NCI-H2227 (cell line): Measurements from ENCODE around the gene RPS6KA5.
A peak's percentile ranks its signal among the peaks of the same experiment; 100 is the strongest.
"Not testable (repeated sequence)": the region's sequence is repeated elsewhere in the genome, so short reads cannot be mapped to it uniquely, and the experiment has no call there.

ENCODE experiments used
- DNase-seq: peaks from one replicate; lab custom pipeline; 2025; ENCODE audit not compliant: unreplicated experiment; lab: John Stamatoyannopoulos, UW

RPS6KA5 gene

DNA sequence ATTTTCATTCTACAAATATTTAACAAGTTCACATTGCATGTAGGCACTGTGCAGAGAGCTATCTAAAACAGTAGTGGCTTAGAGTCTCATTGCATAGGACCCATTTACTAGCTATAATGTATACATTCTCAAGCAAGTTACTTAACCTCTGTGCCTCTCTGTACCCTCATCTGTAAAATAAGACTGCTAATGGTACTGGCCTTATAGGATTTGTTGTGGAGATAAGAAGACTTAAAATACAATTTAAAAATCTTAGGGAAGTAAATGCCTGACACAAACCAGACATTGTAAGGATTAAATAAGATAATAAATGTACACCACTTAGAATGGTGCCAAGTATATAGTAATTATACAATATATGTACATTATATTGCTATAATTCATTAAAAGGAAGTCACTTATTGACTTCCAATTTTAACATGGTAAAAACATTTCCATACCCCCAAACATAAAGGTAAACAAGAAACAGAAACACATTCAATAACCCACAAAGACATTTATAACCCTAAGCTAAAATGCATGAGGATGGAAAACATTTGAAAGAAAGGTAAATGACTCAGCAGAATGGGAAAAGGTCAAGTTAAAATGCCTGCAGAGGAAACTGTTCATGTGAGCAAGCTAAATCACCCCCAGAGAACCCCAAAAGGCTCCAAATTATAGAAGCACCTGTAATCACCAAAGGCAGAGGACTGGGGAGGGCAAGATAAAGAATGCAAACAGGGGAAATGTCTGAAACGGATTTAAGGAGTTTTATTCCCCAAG, 30.8 kb downstream of the RPS6KA5 start:
- DNase-seq: no peak

DNA sequence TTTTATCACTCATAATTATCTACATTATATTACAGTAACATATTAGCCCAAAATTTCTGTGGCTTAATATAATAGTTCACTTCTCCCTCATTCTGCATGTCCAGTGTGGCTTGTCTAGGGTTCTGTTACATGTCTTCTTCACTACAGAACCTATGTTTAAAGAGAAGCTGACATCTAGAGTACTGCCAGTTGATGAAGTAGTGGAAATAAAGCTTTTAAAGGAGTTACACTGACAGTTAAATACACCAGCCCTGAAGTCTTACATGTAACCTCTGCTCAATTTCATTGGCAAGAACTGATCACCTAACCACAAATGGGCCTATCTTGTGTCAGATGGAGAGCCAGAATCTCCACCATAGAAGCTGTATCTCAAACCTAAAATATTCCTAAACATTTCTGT, 32.9 kb downstream of the RPS6KA5 start:
- DNase-seq: no peak

DNA sequence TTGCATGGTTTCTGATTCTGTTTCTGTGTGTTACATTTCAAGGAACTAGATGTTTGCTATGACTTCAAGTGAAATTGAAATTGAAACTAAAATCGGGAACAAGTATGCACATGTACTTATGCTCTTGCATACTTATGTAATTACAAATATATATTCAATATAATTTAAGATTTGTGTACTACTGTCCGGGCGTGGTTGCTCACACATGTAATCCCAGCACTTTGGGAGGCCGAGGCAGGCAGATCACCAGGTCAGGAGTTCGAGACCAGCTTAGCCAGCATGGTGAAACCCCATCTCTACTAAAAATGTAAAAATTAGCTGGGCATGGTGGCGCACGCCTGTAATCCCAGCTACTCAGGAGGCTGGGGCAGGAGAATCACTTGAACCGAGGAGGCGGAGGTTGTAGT, 37.8 kb downstream of the RPS6KA5 start:
- not testable (repeated sequence) for DNase-seq

DNA sequence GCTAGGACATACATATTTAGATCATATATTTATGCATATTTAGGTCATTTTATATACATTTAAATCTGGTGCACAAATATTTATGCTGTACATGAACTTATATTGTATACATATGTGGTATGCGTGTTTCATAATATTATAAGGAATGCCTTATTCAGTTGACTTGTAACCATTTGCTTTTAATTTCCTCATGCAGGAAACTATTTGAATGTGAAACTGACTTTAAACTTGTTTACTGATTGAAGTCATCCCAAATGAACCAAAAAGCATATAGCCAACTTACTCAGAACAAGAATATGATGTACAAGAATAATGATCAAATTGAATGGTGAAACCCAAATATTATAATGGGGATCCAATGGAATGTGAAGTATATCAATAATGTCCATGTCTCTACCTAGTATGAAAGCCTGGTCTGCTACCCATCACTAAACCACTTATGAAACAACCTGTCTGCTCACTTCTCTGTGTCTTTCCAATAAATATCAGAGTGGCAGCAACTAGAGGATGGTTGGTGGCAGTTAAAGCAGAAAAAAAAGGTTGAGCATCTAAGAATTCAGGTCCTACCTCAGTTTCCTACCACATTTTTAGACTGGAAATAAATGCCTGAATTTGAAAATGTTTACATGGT, 38.3 kb downstream of the RPS6KA5 start:
- no peak for DNase-seq

DNA sequence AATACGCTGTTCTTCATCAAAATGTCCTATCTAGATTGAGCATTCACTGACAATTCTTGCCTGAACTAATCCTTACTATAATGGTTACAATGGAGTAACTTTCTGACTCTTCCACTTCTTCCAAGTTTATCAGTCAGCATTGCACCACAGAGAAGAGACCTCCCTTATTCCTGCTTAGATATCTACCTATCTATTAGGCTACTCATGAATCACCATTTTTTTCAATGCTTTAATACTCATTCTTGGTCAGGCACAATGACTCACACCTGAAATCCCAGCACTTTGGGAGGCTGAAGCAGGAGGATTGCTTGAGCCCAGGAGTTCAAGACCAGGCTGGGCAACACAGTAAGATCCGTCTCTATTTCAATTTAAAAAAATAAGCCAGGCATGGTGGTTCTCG, 39.3 kb downstream of the RPS6KA5 start:
- no peak for DNase-seq

DNA sequence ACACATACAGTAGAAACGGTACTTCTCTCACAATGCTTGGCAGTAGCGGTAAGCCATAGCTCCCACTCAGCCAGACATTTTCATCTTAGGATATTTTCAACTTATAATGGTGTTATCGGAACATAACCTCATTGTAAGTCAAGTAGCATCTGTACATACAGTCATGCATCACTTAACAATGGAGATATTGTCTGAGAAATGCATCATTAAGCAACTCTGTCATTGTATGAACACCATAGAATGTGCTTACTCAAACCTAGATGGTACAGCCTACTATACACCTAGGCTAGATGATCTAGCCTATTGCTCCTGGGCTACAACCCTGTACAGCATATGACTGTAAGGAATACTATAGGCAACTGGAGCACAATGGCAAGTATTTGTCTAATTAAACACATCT, 40.8 kb downstream of the RPS6KA5 start:
- no peak for DNase-seq

DNA sequence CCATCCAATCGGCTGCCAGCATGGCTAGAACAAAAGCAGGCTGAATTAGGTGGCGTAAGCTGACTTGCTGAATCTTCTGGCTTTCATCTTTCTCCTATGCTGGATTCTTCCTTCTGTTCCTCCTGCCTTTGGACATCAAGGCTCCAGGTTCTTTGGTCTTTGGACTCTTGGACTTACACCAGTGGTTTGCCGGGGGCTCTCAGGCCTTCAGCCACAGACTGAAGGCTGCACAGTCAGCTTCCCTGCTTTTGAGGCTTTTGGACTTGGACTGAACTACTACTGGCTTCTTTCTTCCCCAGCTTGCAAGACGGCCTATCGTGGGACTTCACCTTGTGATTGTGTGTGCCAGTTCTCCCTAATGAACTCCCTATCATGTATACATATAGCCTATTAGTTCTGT, 42.0 kb downstream of the RPS6KA5 start:
- DNase-seq: no peak

DNA sequence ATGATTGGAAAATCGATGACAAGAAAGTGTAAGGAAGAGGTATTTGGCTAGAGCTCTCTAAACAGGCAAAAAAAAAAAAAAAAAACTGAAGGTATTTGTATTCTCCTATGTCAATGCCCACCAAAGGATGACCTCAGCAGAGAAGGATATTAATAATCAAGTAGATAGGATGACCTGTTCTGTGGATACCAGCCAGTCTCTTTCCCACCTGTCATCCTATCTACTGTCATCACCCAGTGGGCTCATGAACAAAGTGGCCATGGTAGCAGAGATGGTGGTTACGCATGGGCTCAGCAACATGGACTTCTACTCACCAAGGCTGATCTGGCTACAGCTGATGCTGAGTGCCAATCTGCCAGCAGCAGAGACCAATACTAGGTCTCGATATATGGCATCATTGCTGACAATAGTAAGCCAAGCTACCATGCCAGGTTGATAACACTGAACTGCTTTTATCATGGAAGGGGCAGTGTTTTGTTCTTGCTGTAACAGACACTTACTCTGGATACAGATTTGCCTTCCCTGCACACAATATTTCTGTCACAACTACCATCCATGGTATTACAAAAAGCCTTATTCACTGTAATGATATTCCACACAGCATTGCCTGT, 43.5 kb downstream of the RPS6KA5 start:
- DNase-seq: no peak

DNA sequence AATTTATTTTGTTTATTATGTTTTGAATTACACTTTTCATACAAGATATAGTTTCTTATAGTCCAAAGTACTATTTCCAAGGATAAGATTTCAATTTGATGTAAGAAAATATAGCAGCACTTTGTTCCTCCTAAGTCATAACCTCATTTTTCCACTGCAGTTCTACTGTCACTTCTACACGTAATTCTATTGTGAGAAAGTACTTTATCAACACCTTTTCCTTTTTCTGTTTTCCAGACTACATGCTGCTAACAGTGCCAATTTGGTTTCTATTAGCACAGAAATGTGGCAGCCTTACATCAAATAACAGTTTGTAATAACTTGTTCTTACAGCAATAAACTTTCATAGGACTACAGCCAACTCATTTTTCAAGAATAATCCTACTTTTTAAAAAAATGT, 45.0 kb downstream of the RPS6KA5 start:
- no peak for DNase-seq

DNA sequence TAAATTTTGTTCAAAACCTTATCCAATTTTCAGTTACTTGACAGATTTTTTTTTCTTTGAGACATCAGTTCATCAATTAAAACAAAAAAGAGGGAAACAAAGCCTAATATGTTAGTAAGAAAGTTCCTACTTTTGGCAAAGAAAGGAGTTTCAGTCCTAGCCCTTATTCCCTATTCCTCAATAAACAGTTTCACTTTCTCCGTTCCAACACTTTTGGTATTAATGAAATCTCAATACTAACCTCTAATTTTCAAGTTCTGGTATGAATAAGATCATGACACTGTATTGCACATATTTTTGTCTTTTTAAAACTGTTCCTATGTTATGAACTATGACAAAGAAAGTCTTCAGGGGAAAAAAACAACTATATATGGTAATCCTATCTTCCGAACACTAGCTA, 48.4 kb downstream of the RPS6KA5 start:
- no peak for DNase-seq

DNA sequence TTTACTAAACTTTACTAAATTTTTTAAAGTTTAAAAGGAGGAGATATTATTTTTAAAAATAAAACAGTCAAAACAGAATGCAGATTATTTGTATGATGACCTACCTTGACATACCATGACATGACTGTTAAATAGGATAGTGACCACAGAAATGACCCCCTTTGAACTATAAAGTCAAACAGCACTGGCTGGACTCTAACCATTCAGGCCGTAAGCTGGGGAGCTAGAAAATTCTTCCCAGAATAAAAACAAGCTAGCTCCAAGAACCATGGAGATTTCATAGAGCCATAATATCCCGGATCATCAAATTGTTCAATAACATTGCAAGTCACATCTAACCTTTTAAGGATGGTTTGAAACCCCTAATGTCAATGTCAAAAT, 50.3 kb downstream of the RPS6KA5 start:
- no peak for DNase-seq

DNA sequence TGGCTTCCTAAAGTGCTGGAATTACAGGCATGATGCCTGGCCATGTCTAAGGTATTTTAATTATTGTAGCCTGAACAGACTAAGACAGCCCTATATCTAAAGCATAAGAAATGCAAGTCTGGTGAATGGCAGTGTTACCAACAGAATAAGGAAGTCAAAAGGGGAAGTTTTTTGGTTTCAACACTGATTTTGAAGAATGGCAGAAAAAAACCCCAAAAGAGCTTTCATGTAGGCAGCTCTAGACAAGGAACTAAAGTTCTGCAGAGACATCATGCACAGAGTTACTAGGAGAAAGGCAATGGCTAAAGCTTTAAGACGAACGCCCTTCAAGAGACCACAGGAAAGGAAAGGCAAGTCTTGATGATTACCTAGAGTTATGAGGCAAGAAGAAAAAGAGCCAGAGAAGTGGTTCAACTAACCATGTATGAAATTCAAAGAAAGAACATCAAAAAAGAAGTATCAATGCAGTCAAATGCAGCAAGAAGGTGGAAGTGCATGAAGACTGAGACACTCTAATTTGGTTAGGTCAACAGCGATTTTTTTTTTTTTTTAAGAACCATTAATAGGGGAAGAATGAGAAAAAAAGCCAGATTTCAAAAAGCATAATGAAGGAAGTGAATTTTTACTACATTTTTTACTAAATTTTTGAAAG, 50.8 kb downstream of the RPS6KA5 start:
- DNase-seq: no peak

DNA sequence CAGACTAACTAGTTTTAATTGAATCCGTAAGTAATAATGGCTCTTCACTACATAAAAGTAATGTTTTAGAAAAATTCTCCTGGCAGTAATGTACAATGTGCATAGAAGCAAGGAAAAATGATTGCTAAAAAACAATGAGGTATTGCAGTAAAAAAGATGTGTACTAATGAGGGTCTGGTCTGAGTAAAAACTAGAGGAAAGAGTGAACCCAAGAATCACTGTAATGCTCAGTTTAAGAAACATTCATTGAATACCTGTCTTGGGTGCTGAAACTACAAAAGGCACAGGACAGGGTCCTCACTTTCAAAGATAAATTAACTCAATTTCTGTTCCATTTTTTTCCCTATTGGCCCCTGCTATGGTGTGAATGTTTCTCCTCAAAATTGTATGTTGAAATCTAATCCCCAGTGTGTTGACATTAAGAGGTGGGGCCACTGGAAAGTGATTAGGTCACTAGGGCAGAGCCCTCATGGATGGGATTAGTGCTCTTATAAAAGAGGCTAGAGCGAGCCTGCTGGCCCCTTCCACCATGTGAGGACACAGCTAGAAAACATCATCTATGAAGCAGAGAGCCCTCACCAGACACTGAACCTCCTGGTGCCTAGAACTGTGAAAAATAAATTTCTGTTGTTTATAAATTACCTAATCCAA, 51.6 kb downstream of the RPS6KA5 start:
- no peak for DNase-seq

DNA sequence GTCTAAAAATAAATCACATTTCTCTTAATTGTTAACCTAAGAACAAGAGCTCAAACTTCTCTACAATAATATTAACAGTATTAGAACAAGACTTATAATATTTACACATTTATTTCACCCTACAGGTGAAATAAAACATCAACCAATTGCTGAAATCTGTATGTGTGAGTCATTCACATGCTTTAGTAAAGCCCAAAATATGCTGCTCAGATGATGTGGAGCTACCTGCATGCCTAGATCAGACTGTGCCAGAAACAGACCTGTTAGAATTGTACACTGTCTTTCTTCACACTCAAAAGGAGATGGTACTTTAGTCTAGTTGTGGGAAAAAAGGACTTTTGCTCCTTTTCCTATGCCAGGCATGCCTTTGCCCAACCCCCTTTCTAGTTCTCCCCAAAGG, 54.7 kb downstream of the RPS6KA5 start:
- DNase-seq: no peak

DNA sequence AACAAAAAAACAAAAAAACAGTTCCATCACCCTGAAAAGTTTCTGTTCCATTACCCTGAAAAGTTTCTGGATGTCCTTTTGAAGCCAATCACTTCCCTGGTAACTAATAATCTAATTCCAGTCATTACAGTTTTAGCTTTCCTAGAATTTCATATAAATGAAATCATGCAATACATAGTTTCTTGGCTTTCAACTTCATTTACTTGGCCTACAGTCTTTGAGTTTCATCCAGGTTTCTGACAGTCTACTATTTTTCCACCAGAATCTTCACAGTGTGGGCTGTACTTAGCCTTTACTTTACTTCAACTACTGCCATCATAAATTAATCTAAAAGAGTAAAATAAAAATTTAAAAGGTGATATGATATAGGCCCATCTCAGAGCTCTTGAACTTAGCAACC, 55.5 kb downstream of the RPS6KA5 start:
- no peak for DNase-seq

DNA sequence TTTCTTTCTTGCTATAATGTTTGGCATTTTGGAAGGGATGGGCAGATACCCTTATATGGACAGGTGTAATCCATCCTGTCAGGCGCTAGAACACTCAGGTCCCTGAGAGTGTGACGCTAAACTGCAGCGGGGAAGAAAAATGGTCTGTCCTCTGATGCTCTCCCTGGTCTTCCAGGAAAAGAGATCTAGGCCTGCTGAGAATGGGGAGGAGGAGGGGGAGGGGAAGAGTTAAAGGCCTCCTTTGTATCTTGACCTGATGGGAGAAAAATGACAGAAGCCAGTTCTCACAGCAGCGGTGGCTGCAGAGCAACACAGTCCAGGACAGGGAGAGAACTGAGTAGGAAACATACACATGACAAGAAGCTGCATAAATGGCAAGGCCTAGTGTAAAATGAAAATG, 61.1 kb downstream of the RPS6KA5 start:
- DNase-seq: peak; percentile 41

DNA sequence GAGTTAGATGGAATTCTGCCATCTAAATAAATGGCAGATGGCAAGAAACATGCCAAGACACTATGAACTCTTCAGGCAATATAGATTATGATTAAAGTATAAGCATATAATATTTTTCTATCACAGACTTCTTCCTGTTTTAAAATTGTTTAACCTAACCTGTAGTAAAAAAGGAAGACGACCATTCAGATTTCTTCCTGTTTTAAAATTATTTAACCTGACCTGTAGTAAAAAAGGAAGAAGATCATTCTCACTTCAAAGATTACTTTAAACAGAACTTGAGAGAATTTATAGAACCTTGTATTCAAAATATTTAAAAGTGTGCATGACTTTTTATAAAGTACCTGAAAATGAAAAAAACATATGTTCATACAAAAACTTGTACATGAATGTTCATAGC, 63.5 kb downstream of the RPS6KA5 start:
- DNase-seq: no peak

DNA sequence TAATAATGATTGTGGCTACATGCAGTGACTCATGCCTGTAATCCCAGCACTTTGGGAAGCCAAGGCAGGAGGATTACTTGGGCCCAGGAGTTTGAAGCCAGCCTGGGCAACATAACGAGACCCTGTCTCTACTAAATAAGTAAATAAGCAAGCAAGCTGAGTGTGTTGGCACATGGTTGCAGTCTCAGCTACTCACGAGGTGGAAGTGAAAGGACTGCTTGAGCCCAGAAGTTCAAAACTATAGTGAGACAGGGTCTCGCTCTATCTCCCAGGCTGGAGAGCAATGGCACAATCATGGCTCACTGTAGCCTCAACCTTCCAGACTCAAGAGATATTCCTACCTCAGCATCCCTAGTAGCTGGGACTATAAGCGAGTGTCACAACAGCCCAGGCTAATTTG, 64.7 kb downstream of the RPS6KA5 start:
- DNase-seq: no peak

DNA sequence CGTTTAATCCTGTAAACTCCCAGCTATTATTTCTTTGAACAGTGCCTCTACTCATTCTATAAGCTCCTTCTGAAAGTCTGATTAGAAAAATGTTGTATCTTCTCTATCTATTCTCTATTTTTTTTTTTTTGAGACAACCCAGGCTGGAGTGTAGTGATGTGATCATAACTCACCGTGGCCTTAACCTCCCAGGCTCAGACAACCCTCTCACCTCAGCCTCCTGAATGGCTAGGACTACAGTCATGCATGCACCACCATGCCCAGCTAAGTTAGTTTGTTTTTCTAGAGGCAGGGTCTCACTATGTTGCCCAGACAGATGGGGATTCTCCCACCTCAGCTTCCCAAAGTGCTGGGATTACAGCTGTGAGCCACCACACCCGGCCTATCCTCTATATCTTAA, 66.6 kb downstream of the RPS6KA5 start:
- no peak for DNase-seq

DNA sequence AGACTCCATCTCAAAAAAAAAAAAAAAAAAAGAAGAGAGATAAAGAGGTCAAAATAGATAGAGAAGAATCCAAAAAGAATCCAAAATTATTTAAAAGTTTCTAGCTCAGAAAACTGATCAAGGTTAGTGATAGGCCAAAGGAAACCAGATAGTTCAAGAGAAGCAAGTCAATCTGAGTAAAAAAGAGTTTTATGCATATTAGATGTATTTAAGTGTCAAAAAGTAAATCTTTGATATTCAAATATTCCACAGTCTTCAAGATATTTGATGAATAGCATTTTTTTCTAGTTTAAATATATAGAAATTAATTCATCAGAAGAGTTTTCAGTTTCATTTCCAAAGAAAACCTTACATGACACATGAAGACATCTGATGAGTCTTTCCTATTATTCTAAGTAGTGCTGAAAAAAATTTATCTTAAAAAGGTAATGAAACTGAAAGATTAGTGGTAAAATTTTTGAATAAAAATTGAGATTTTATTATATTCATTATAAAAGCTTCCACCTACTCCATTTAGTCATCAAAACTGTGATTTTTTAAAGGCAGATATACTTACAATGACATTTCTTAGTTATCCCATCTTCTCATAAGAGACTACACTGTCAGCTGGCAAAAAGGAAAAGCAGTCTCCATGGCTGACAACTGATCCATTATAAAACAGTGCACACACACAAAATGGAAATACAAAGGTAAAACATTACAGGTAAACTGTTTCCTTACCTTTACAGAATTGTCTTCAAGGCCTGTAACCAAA, 68.6 kb downstream of the RPS6KA5 start:
- no peak for DNase-seq

DNA sequence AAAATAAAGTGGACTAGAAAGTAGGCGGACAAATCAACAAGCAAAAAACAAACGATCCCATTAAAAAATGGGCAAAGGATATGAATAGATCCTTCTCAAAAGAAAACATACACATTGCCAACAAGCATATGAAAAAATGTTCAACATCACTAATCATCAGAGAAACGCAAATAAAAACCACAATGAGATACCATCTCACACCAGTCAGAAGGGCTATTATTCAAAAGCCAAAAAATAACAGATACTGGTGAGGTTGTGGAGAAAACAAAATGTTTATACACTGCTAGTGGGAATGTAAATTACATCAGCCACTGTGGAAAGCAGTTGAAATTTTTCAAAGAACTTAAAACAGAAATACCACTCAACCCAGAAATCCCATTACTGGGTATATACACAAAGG, 70.3 kb downstream of the RPS6KA5 start:
- no peak for DNase-seq
